Ishikawa (cell line): ENCODE data around the gene TGM4.

Experiments
- CEBPB ChIP-seq: IDR thresholded peaks from 2 replicates; pipeline ENCODE4 v1.6.1; 2012
- CREB1 ChIP-seq: IDR thresholded peaks from 2 replicates; pipeline ENCODE4 v1.6.1; 2012; ENCODE audit warnings: low read depth
- EGR1 ChIP-seq: IDR thresholded peaks from 2 replicates; pipeline ENCODE4 v1.6.1; 2012
- EP300 ChIP-seq: IDR thresholded peaks from 2 replicates; pipeline ENCODE4 v1.6.1; 2012; ENCODE audit warnings: borderline replicate concordance
- FOXM1 ChIP-seq: IDR thresholded peaks from 2 replicates; pipeline ENCODE4 v1.6.1; 2012; ENCODE audit warnings: low read depth, borderline replicate concordance
- NFIC ChIP-seq: IDR thresholded peaks from 2 replicates; pipeline ENCODE4 v1.6.1; 2012
- RAD21 ChIP-seq: IDR thresholded peaks from 2 replicates; pipeline ENCODE4 v1.6.1; 2012; ENCODE audit warnings: low read depth
- TAF1 ChIP-seq: IDR thresholded peaks from 2 replicates; pipeline ENCODE4 v1.6.1; 2012; ENCODE audit warnings: low read depth, mild to moderate bottlenecking
- TCF12 ChIP-seq: IDR thresholded peaks from 2 replicates; pipeline ENCODE4 v1.6.1; 2012; ENCODE audit warnings: low read depth
- TEAD4 ChIP-seq: IDR thresholded peaks from 2 replicates; pipeline ENCODE4 v1.6.1; 2012
- YY1 ChIP-seq: IDR thresholded peaks from 2 replicates; pipeline ENCODE4 v1.6.1; 2012; ENCODE audit warnings: low read depth
- ZBTB7A ChIP-seq: IDR thresholded peaks from 2 replicates; pipeline ENCODE4 v1.6.1; 2012; ENCODE audit warnings: low read depth
- TF ChIP-seq, protein P1 (sequence below): IDR thresholded peaks from 2 replicates; pipeline ENCODE4 v1.6.1; 2012; ENCODE audit warnings: low read depth, mild to moderate bottlenecking
- TF ChIP-seq, protein P2 (sequence below): IDR thresholded peaks from 2 replicates; pipeline ENCODE4 v1.6.1; 2012
- TF ChIP-seq, protein P3 (sequence below): IDR thresholded peaks from 2 replicates; pipeline ENCODE4 v1.6.1; 2012

TGM4 gene

GRCh38 chr3:44905446-44906157 lies 31.2 kb downstream of the TGM4 start:
- TF ChIP-seq TEAD4: no peak
- TF ChIP-seq FOXM1: no peak
- TF ChIP-seq, protein P1, sequence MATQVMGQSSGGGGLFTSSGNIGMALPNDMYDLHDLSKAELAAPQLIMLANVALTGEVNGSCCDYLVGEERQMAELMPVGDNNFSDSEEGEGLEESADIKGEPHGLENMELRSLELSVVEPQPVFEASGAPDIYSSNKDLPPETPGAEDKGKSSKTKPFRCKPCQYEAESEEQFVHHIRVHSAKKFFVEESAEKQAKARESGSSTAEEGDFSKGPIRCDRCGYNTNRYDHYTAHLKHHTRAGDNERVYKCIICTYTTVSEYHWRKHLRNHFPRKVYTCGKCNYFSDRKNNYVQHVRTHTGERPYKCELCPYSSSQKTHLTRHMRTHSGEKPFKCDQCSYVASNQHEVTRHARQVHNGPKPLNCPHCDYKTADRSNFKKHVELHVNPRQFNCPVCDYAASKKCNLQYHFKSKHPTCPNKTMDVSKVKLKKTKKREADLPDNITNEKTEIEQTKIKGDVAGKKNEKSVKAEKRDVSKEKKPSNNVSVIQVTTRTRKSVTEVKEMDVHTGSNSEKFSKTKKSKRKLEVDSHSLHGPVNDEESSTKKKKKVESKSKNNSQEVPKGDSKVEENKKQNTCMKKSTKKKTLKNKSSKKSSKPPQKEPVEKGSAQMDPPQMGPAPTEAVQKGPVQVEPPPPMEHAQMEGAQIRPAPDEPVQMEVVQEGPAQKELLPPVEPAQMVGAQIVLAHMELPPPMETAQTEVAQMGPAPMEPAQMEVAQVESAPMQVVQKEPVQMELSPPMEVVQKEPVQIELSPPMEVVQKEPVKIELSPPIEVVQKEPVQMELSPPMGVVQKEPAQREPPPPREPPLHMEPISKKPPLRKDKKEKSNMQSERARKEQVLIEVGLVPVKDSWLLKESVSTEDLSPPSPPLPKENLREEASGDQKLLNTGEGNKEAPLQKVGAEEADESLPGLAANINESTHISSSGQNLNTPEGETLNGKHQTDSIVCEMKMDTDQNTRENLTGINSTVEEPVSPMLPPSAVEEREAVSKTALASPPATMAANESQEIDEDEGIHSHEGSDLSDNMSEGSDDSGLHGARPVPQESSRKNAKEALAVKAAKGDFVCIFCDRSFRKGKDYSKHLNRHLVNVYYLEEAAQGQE: no peak
- TF ChIP-seq NFIC: no peak
- no peak for TF ChIP-seq EGR1
- TF ChIP-seq ZBTB7A: no peak

GRCh38 chr3:44906997-44907396 lies 32.6 kb downstream of the TGM4 start:
- TF ChIP-seq, protein P1: no peak
- no peak for TF ChIP-seq ZBTB7A
- TF ChIP-seq YY1: no peak
- TF ChIP-seq EP300: no peak
- TF ChIP-seq CEBPB: no peak

DNA sequence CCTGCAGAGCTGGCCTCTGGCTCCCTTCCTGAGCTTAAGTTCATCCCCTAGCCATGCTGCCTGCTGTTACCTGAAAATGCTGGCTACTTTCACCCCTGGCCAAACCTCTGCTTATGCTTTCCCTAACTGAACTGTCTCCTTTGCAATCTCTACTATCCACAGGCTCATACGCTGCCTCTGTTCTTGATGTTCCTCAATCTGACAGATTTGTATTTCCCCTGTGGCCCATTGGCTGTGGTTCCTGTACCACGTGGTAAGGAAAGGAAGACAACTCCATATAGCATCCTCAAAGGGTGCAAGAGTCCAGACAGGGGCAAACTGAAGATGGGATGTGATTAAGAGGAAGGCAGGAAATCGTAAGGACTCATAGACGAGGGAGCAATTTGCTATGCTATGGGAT lies 33.2 kb downstream of the TGM4 start:
- TF ChIP-seq YY1 (no peak), ZBTB7A (no peak), CREB1 (no peak)
- TF ChIP-seq, protein P2, sequence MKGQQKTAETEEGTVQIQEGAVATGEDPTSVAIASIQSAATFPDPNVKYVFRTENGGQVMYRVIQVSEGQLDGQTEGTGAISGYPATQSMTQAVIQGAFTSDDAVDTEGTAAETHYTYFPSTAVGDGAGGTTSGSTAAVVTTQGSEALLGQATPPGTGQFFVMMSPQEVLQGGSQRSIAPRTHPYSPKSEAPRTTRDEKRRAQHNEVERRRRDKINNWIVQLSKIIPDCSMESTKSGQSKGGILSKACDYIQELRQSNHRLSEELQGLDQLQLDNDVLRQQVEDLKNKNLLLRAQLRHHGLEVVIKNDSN: no peak

GRCh38 chr3:44909063-44909462 lies 34.7 kb downstream of the TGM4 start:
- no peak for TF ChIP-seq ZBTB7A
- TF ChIP-seq TAF1: no peak
- no peak for TF ChIP-seq YY1
- TF ChIP-seq, protein P2: no peak
- no peak for TF ChIP-seq NFIC
- TF ChIP-seq TCF12: no peak
- TF ChIP-seq CREB1: no peak
- TF ChIP-seq, protein P3, sequence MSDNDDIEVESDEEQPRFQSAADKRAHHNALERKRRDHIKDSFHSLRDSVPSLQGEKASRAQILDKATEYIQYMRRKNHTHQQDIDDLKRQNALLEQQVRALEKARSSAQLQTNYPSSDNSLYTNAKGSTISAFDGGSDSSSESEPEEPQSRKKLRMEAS: no peak
- no peak for TF ChIP-seq RAD21
- TF ChIP-seq EGR1: no peak
- no peak for TF ChIP-seq FOXM1
- TF ChIP-seq CEBPB: no peak
- no peak for TF ChIP-seq EP300
- TF ChIP-seq, protein P1: no peak
- no peak for TF ChIP-seq TEAD4

DNA sequence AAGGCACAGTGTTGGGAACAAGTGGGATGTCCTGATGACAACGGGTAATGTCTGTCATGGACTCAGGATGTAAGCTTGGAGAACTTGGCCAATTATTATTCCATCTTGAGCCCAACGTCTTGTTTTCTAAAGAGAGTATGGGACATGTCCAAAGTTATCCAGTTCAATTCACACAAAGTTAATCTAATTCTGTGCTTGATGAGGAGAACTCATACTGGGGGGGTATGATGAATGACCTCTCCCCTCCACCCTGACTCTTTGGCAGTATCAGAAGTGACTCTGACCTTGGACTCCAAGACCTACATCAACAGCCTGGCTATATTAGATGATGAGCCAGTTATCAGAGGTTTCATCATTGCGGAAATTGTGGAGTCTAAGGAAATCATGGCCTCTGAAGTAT lies 36.3 kb downstream of the TGM4 start:
- TF ChIP-seq TEAD4 (no peak), TCF12 (no peak), YY1 (no peak), FOXM1 (no peak), RAD21 (no peak), CEBPB (no peak)
